H1 (cell line): ENCODE measurements around the gene SCAMP4. TPM values are rescaled to one million over a fixed set of nuclear protein-coding genes. Genes with fewer than 3 reads are reported as not detected.

Source experiments
- CTCF ChIA-PET: fragments of 300-600 bp; sonication (Branson Sonifier 250); formaldehyde crosslinking; loops from one replicate; lab custom pipeline; 2021; ENCODE audit not compliant: partially characterized antibody; lab: Charles Lee
- POLR2A ChIA-PET: fragments of 300-600 bp; sonication (Branson Sonifier 250); formaldehyde crosslinking; loops from one replicate; lab custom pipeline; 2021; ENCODE audit warnings: inconsistent platforms; ENCODE audit not compliant: partially characterized antibody; lab: Charles Lee
- DNase-seq, 2 experiments: peaks; one replicate each; pipeline versions ENCODE4 v3.0.0 to v3.0.0-alpha.2; 2010 to 2022; ENCODE audit warnings: low spot score in 2 of 2, low read depth in 1 of 2, mixed read lengths in 1 of 2
- FAIRE-seq: peaks from 2 replicates; lab custom pipeline; 2011; peaks lifted over from hg19 to GRCh38; lab: Jason Lieb, UNC
- H2AFZ ChIP-seq: 2 replicates; pipeline ENCODE4 v1.8.1; 2012; ENCODE audit warnings: low read length, inconsistent platforms
- H2AK5ac ChIP-seq: 2 replicates; pipeline ENCODE4 v1.6.1; 2013; ENCODE audit warnings: low read depth, low read length
- H2BK120ac ChIP-seq: replicated peaks from 2 replicates; pipeline ENCODE3; 2013; ENCODE audit warnings: low read depth, low read length, inconsistent platforms
- H2BK12ac ChIP-seq: 2 replicates; pipeline ENCODE4 v1.6.1; 2013; ENCODE audit warnings: low read depth, low read length
- H2BK15ac ChIP-seq: 2 replicates; pipeline ENCODE4 v1.6.1; 2013; ENCODE audit warnings: low read length
- H2BK20ac ChIP-seq: 2 replicates; pipeline ENCODE4 v1.6.1; 2013; ENCODE audit warnings: low read length
- H2BK5ac ChIP-seq: 2 replicates; pipeline ENCODE4 v1.6.1; 2013; ENCODE audit warnings: low read depth, low read length
- H3K14ac ChIP-seq: 2 replicates; pipeline ENCODE4 v1.6.1; 2013; ENCODE audit warnings: inconsistent platforms; ENCODE audit not compliant: insufficient read length
- H3K18ac ChIP-seq: 2 replicates; pipeline ENCODE4 v1.6.1; 2013; ENCODE audit warnings: low read length; ENCODE audit errors: extremely low read depth
- H3K23ac ChIP-seq: 2 replicates; pipeline ENCODE4 v1.6.1; 2013; ENCODE audit warnings: inconsistent platforms; ENCODE audit not compliant: insufficient read length
- H3K23me2 ChIP-seq: 2 replicates; pipeline ENCODE4 v1.6.1; 2013; ENCODE audit warnings: low read depth, low read length
- H3K27ac ChIP-seq: 2 replicates; pipeline ENCODE4 v1.6.1; 2011; ENCODE audit warnings: low read depth, low read length, inconsistent platforms
- H3K27me3 ChIP-seq, 4 experiments: replicated peaks in 1 of 4; 1 replicate in 1 of 4; 2 replicates in 3 of 4; pipeline versions ENCODE4 v1.6.1 to v1.8.1; 2011 to 2013; ENCODE audit warnings: low read length in 3 of 4, mild to moderate bottlenecking in 3 of 4, inconsistent platforms in 2 of 4, mixed read lengths in 2 of 4, moderate library complexity in 1 of 4; ENCODE audit not compliant: control insufficient read depth in 3 of 4, insufficient read depth in 3 of 4; ENCODE audit errors: extremely low read depth in 1 of 4
- H3K36me3 ChIP-seq, 4 experiments: 2 replicates each; pipeline versions ENCODE4 v1.6.1 to v1.8.1; 2011 to 2013; ENCODE audit warnings: mild to moderate bottlenecking in 4 of 4, low read length in 3 of 4, moderate library complexity in 2 of 4, control low read depth in 1 of 4, inconsistent platforms in 1 of 4; ENCODE audit not compliant: insufficient read depth in 4 of 4, control insufficient read depth in 2 of 4
- H3K4ac ChIP-seq: replicated peaks from 2 replicates; pipeline ENCODE3; 2013; ENCODE audit warnings: low read length, low read depth, mixed read lengths, inconsistent platforms; ENCODE audit not compliant: insufficient read length
- H3K4me1 ChIP-seq, 4 experiments: replicated peaks in 1 of 4; 1 replicate in 1 of 4; 2 replicates in 3 of 4; pipeline versions ENCODE4 v1.6.1 to v1.8.1; 2011 to 2013; ENCODE audit warnings: low read length in 3 of 4, inconsistent platforms in 2 of 4, mixed read lengths in 1 of 4; ENCODE audit not compliant: insufficient read depth in 4 of 4, control insufficient read depth in 3 of 4
- H3K4me2 ChIP-seq, 2 experiments: 2 replicates each; pipeline versions ENCODE4 v1.6.1 to v1.8.1; 2011 to 2013; ENCODE audit warnings: low read depth in 2 of 2, low read length in 2 of 2, control low read depth in 1 of 2, inconsistent platforms in 1 of 2, mild to moderate bottlenecking in 1 of 2; ENCODE audit not compliant: insufficient read depth in 1 of 2
- H3K4me3 ChIP-seq, 4 experiments: fragments of 200-600, 300-600 bp in 1 of 4; sonication (generic), shearing (Covaris generic), sonication (Bioruptor Twin) in 1 of 4; 2 replicates each; pipeline versions ENCODE4 v1.5.1 to v1.8.1; 2011 to 2016; ENCODE audit warnings: low read length in 4 of 4, low read depth in 3 of 4, control low read depth in 2 of 4, inconsistent platforms in 2 of 4, mild to moderate bottlenecking in 2 of 4, mixed read lengths in 1 of 4, moderate library complexity in 1 of 4; ENCODE audit not compliant: insufficient read depth in 2 of 4; ENCODE audit errors: extremely low read depth in 1 of 4
- H3K56ac ChIP-seq: replicated peaks from 2 replicates; pipeline ENCODE3; 2013; ENCODE audit warnings: low read depth, mild to moderate bottlenecking, mixed read lengths, low read length, inconsistent platforms; ENCODE audit not compliant: insufficient read length
- H3K79me1 ChIP-seq: 2 replicates; pipeline ENCODE4 v1.6.1; 2013; ENCODE audit warnings: low read depth, low read length, control low read depth
- H3K79me2 ChIP-seq, 2 experiments: 2 replicates each; pipeline versions ENCODE4 v1.6.1 to v1.8.1; 2012 to 2013; ENCODE audit warnings: low read length in 2 of 2, mild to moderate bottlenecking in 2 of 2, inconsistent platforms in 1 of 2; ENCODE audit not compliant: insufficient read depth in 2 of 2, control insufficient read depth in 1 of 2
- H3K9ac ChIP-seq, 4 experiments: replicated peaks in 1 of 4; 1 replicate in 1 of 4; 2 replicates in 3 of 4; pipeline versions ENCODE4 v1.6.1 to v1.8.1; 2011 to 2013; ENCODE audit warnings: low read depth in 3 of 4, low read length in 3 of 4, control low read depth in 2 of 4, mild to moderate bottlenecking in 2 of 4, moderate library complexity in 2 of 4, inconsistent platforms in 1 of 4; ENCODE audit errors: extremely low read depth in 1 of 4
- H3K9me3 ChIP-seq, 2 experiments: 2 replicates each; pipeline versions ENCODE4 v1.6.1 to v1.8.1; 2012 to 2013; ENCODE audit warnings: mild to moderate bottlenecking in 2 of 2, moderate library complexity in 2 of 2, control low read depth in 1 of 2, inconsistent platforms in 1 of 2, low read depth in 1 of 2, low read length in 1 of 2, mixed read lengths in 1 of 2; ENCODE audit not compliant: insufficient read depth in 2 of 2
- H4K20me1 ChIP-seq, 2 experiments: replicated peaks in 1 of 2; 2 replicates each; pipeline versions ENCODE3 to v1.8.1; 2011 to 2013; ENCODE audit warnings: inconsistent platforms in 2 of 2, low read length in 2 of 2, mild to moderate bottlenecking in 1 of 2; ENCODE audit not compliant: insufficient read depth in 2 of 2, control insufficient read depth in 1 of 2
- H4K5ac ChIP-seq: 2 replicates; pipeline ENCODE4 v1.6.1; 2013; ENCODE audit warnings: low read length, low read depth, mixed read lengths, inconsistent platforms; ENCODE audit not compliant: insufficient read length
- H4K8ac ChIP-seq: 2 replicates; pipeline ENCODE4 v1.8.0; 2013; ENCODE audit warnings: mild to moderate bottlenecking, moderate library complexity, low read length, inconsistent platforms; ENCODE audit not compliant: insufficient read depth; ENCODE audit errors: extremely low read depth
- H4K91ac ChIP-seq: replicated peaks from 2 replicates; pipeline ENCODE3; 2013; ENCODE audit warnings: low read length, mixed read lengths, inconsistent platforms; ENCODE audit not compliant: insufficient read length
- CHD1 ChIP-seq: IDR thresholded peaks from 2 replicates; pipeline ENCODE4 v1.6.1; 2012; ENCODE audit warnings: low read depth, low read length, improper control_type of control experiment
- EZH2 ChIP-seq: fragments of 200-600 bp; sonication (generic); IDR thresholded peaks from 2 replicates; pipeline ENCODE4 v1.7.1; 2012; ENCODE audit warnings: low read depth, mild to moderate bottlenecking, moderate library complexity, low read length, inconsistent platforms; ENCODE audit not compliant: severe bottlenecking
- GTF2F1 ChIP-seq: IDR thresholded peaks from 2 replicates; pipeline ENCODE4 v1.6.1; 2012; ENCODE audit warnings: low read depth, low read length, improper control_type of control experiment, borderline replicate concordance
- KDM5A ChIP-seq: fragments of 200-600 bp; IDR thresholded peaks from 2 replicates; pipeline ENCODE4 v1.7.1; 2012; ENCODE audit warnings: mild to moderate bottlenecking, low read length, inconsistent platforms, mixed read lengths
- NANOG ChIP-seq: IDR thresholded peaks from 2 replicates; pipeline ENCODE4 v1.6.1; 2011; ENCODE audit warnings: low read length, low read depth, mild to moderate bottlenecking, inconsistent platforms; ENCODE audit not compliant: insufficient read depth, poor library complexity, severe bottlenecking
- NRF1 ChIP-seq: IDR thresholded peaks from 2 replicates; pipeline ENCODE4 v1.6.1; 2011; ENCODE audit warnings: mild to moderate bottlenecking, low read depth, low read length, improper control_type of control experiment
- POLR2AphosphoS5 ChIP-seq: IDR thresholded peaks from 2 replicates; pipeline ENCODE4 v1.6.1; 2011; ENCODE audit warnings: low read depth, low read length
- SIX5 ChIP-seq: IDR thresholded peaks from 2 replicates; pipeline ENCODE4 v1.6.1; 2011; ENCODE audit warnings: mild to moderate bottlenecking, low read depth, low read length
- WGBS, 2 experiments: shearing (Covaris generic) in 1 of 2; methylation state at CpG; one replicate each; pipeline versions ENCODE4 v1.1.6 to v1.1.7; 2013 to 2015; ENCODE audit warnings: low lambda C conversion rate in 2 of 2, mixed read lengths in 2 of 2, inconsistent platforms in 1 of 2, low coverage in 1 of 2, missing lambda C conversion rate in 1 of 2; ENCODE audit not compliant: insufficient replicate concordance in 2 of 2, insufficient coverage in 1 of 2, insufficient read length in 1 of 2; ENCODE audit errors: extremely low coverage in 1 of 2, missing lambda C conversion rate in 1 of 2; 5-methylcytosine and 5-hydroxymethylcytosine counted together
- polyA plus RNA-seq, 7 experiments: library from polyadenylated mRNA; depleted of rRNA in 3 of 7; stranded (reverse) in 5 of 7; unstranded in 2 of 7; fragments of >200 nt in 5 of 7; fragments of 200-250 nt in 2 of 7; gene quantifications; 1 replicate in 5 of 7; 2 replicates in 1 of 7; 4 replicates in 1 of 7; pipeline versions ENCODE4 v1.2.1 to v1.2.3, GENCODE V29; 2011 to 2013; ENCODE audit warnings: missing spikeins in 2 of 7, mixed read lengths in 2 of 7
- total RNA-seq: library from RNA; stranded (reverse); fragmentation: NEBNext Ultra II Directional; extraction: Animal tissue kit (Norgen Biotek cat#: 25700); gene quantifications from 2 replicates; pipeline ENCODE4 v1.2.1, GENCODE V29; 2021
- TF ChIP-seq, protein P1 (sequence below), 3 experiments: IDR thresholded peaks; 1 replicate in 2 of 3; 2 replicates in 1 of 3; pipeline versions ENCODE4 v1.5.1 to v1.6.1; 2011; ENCODE audit warnings: low read length in 3 of 3, mild to moderate bottlenecking in 3 of 3, inconsistent platforms in 2 of 3, low read depth in 1 of 3, moderate library complexity in 1 of 3; ENCODE audit not compliant: insufficient read depth in 1 of 3; ENCODE audit errors: control extremely low read depth in 1 of 3

Gene SCAMP4
- total and polyA plus RNA-seq, 2 of the 8 experiments (the other 6 are each of a cell fraction or from before 2014, with no cell fraction given): 17.1 to 61.4 TPM

DNA sequence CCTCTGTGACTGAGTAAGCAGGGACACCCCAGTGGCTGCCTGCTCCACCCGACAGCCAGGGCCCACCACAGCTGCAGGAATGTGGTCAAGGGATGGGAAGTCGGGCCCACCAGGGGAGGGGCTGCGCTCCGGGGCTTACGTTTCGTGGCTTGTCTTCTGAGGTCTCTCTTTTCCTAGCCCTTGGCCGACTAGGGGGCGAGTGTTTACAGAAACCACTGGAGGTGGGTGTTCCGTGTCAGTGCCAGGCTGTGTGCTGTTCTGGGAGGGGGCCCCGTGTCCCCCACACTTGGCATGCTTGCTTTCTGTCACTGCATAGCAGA is 4.5 kb downstream of the SCAMP4 start:
- no peaks in the 10 kb centered on the region for H3K9me3 ChIP-seq
- WGBS, 2 experiments: 92% methylated on average over 9 of the region's 10 CpGs; no CpG with 5 or more reads in 1 of the 2 experiments

More for the DNA sequence above, 4.5 kb downstream of the SCAMP4 start:
- H2BK15ac ChIP-seq: no peak overlapping the region
- H2BK20ac ChIP-seq: no peak overlapping the region
- H4K20me1 ChIP-seq: peaks cover 16 to 39% of the 10 kb centered on the region in 2 experiments
- no peak overlapping the region for H3K27ac ChIP-seq
- no peak overlapping the region for H3K14ac ChIP-seq
- H3K4me1 ChIP-seq: peaks cover 0 to 6% (median 5%) of the 10 kb centered on the region in 4 experiments; a peak in 5 of 7 replicates
- no peak overlapping the region for H3K4me2 ChIP-seq
- ChIA-PET CTCF (interaction anchor here (1.1 to 2.0 kb wide), 4 partner anchors 14 to 111 kb away, joined by 3 to 6 read pairs (median 4); no protein-coding TSS in a partner anchor), POLR2A (interaction anchor here (0.9 to 1.4 kb wide), 3 partner anchors 18 to 65 kb away, joined by 3 to 5 read pairs (median 3); no protein-coding TSS in a partner anchor)
- H2AK5ac ChIP-seq: no peak overlapping the region
- H3K18ac ChIP-seq: no peak overlapping the region
- H2BK5ac ChIP-seq: no peak overlapping the region
- H4K5ac ChIP-seq: no peak overlapping the region
- H3K56ac ChIP-seq: no peak overlapping the region
- H3K27me3 ChIP-seq: no peaks in the 10 kb centered on the region
- no peak overlapping the region for H3K23ac ChIP-seq
- peaks cover 31% of the 10 kb centered on the region for H3K79me1 ChIP-seq
- DNase-seq: no peak
- H3K9ac ChIP-seq: no peak overlapping the region
- H3K79me2 ChIP-seq: peaks cover 16 to 80% of the 10 kb centered on the region in 2 experiments; a peak in 3 of 4 replicates
- H3K23me2 ChIP-seq: peaks cover 3% of the 10 kb centered on the region
- no peak overlapping the region for H4K8ac ChIP-seq
- TF ChIP-seq, protein P1, sequence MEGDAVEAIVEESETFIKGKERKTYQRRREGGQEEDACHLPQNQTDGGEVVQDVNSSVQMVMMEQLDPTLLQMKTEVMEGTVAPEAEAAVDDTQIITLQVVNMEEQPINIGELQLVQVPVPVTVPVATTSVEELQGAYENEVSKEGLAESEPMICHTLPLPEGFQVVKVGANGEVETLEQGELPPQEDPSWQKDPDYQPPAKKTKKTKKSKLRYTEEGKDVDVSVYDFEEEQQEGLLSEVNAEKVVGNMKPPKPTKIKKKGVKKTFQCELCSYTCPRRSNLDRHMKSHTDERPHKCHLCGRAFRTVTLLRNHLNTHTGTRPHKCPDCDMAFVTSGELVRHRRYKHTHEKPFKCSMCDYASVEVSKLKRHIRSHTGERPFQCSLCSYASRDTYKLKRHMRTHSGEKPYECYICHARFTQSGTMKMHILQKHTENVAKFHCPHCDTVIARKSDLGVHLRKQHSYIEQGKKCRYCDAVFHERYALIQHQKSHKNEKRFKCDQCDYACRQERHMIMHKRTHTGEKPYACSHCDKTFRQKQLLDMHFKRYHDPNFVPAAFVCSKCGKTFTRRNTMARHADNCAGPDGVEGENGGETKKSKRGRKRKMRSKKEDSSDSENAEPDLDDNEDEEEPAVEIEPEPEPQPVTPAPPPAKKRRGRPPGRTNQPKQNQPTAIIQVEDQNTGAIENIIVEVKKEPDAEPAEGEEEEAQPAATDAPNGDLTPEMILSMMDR (IDR thresholded peaks at IDR 0.05; ENCODE audit: control extremely low read depth in 1 of 3, insufficient read depth in 1 of 3, low read depth in 1 of 3, low read length in 3 of 3): no peak
- TF ChIP-seq POLR2AphosphoS5 (no peak), NRF1 (no peak), EZH2 (no peak), SIX5 (no peak), GTF2F1 (no peak), KDM5A (no peak), CHD1 (no peak), NANOG (no peak)
- TF ChIP-seq, all 59 proteins: peak for 0
- Histone ChIP-seq H3K4me3 (no peak overlapping the region), H3K4ac (no peak overlapping the region), H2BK12ac (no peak overlapping the region), H2AFZ (no peak overlapping the region), H3K36me3 (peaks cover 0 to 17% (median 9%) of the 10 kb centered on the region in 4 experiments; a peak in 3 of 8 replicates), H4K91ac (no peak overlapping the region), H2BK120ac (no peak overlapping the region)
- FAIRE-seq: no peak
